Neural progenitor cell (in vitro differentiated cells): ENCODE measurements around the gene SPIRE2. TPM values are rescaled to one million over a fixed set of nuclear protein-coding genes. Genes with fewer than 3 reads are reported as not detected.
"Not testable (repeated sequence)": the region's sequence is repeated elsewhere in the genome, so short reads cannot be mapped to it uniquely, and the experiment has no call there.

ENCODE experiments used
- DNase-seq: peaks from one replicate; pipeline ENCODE4 v3.0.0-alpha.2; 2016; ENCODE audit warnings: low spot score
- H2AFZ ChIP-seq: fragments of 200-600 bp; sonication (generic); replicated peaks from 2 replicates; pipeline ENCODE4 v1.6.1; 2016; ENCODE audit warnings: antibody characterized with exemption
- H3F3A ChIP-seq: fragments of 200-600 bp; sonication (generic); 2 replicates; pipeline ENCODE4 v1.6.1; 2016; ENCODE audit warnings: antibody characterized with exemption, low read depth
- H3K27ac ChIP-seq: fragments of 200-600 bp; sonication (generic); 2 replicates; pipeline ENCODE4 v1.5.1; 2016; ENCODE audit warnings: mild to moderate bottlenecking
- H3K27me3 ChIP-seq: fragments of 200-600 bp; sonication (generic); 2 replicates; pipeline ENCODE4 v1.6.1; 2016; ENCODE audit warnings: mild to moderate bottlenecking, moderate library complexity
- H3K36me3 ChIP-seq: fragments of 200-600 bp; sonication (generic); 2 replicates; pipeline ENCODE4 v1.5.1; 2016
- H3K4me1 ChIP-seq: fragments of 200-600 bp; sonication (generic); 2 replicates; pipeline ENCODE4 v1.6.1; 2016; ENCODE audit warnings: mixed run types
- H3K4me2 ChIP-seq: fragments of 200-600 bp; sonication (generic); 2 replicates; pipeline ENCODE4 v1.6.1; 2016
- H3K4me3 ChIP-seq: fragments of 200-600 bp; sonication (generic); 2 replicates; pipeline ENCODE4 v1.5.1; 2016
- H3K79me2 ChIP-seq: fragments of 200-600 bp; sonication (generic); 2 replicates; pipeline ENCODE4 v1.6.1; 2016; ENCODE audit warnings: low read depth
- H3K9ac ChIP-seq: fragments of 200-600 bp; sonication (generic); 2 replicates; pipeline ENCODE4 v1.6.1; 2016
- H3K9me3 ChIP-seq: fragments of 200-600 bp; sonication (generic); 2 replicates; pipeline ENCODE4 v1.5.1; 2016; ENCODE audit warnings: low read depth
- H4K20me1 ChIP-seq: fragments of 200-600 bp; sonication (generic); 2 replicates; pipeline ENCODE4 v1.6.1; 2016; ENCODE audit warnings: low read depth
- H3K27ac Mint-ChIP-seq: 3 replicates; pipeline ENCODE4 v1.8.0; 2021; ENCODE audit warnings: mixed read lengths
- H3K27me3 Mint-ChIP-seq: 2 replicates; pipeline ENCODE4 v1.8.0; 2022; ENCODE audit warnings: low read depth, mild to moderate bottlenecking, inconsistent platforms, moderate library complexity, mixed read lengths; ENCODE audit not compliant: insufficient read depth
- H3K36me3 Mint-ChIP-seq: 3 replicates; pipeline ENCODE4 v1.8.0; 2021; ENCODE audit warnings: mixed read lengths
- H3K4me1 Mint-ChIP-seq: 3 replicates; pipeline ENCODE4 v1.8.0; 2021; ENCODE audit warnings: mixed read lengths
- H3K4me3 Mint-ChIP-seq: 3 replicates; pipeline ENCODE4 v1.8.0; 2021; ENCODE audit warnings: mild to moderate bottlenecking, moderate library complexity, mixed read lengths
- H3K9me3 Mint-ChIP-seq: 3 replicates; pipeline ENCODE4 v1.8.0; 2020; ENCODE audit warnings: mixed read lengths
- CTCF ChIP-seq: fragments of 200-600 bp; sonication (generic); IDR thresholded peaks from 2 replicates; pipeline ENCODE4 v1.5.1; 2017; ENCODE audit warnings: antibody characterized with exemption, mild to moderate bottlenecking
- EZH2 ChIP-seq: fragments of 200-600 bp; sonication (generic); IDR thresholded peaks from 2 replicates; pipeline ENCODE4 v1.6.1; 2017; ENCODE audit warnings: antibody characterized with exemption, mild to moderate bottlenecking, moderate library complexity
- EZH2phosphoT487 ChIP-seq: fragments of 200-600 bp; sonication (generic); IDR thresholded peaks from 2 replicates; pipeline ENCODE4 v1.6.1; 2017; ENCODE audit warnings: antibody characterized with exemption
- total RNA-seq: library from RNA; depleted of rRNA; stranded (reverse); fragments of >200 nt; gene quantifications from 2 replicates; pipeline ENCODE4 v1.2.3, GENCODE V29; 2015; ENCODE audit warnings: low replicate concordance

Gene SPIRE2
- total RNA-seq, 1 donor from 2014 or later: 6.5 TPM

- Histone ChIP-seq H4K20me1 (peaks cover 22% of the 10 kb centered on the region), H2AFZ (no peak overlapping the region), H3K9ac (no peak overlapping the region), H3K4me2 (peak overlapping the region; percentile 93), H3K4me1 (no peaks in the 10 kb centered on the region), H3K27ac (no peak overlapping the region), H3K9me3 (no peaks in the 10 kb centered on the region), H3K27me3 (no peaks in the 10 kb centered on the region), H3K36me3 (no peaks in the 10 kb centered on the region), H3K79me2 (no peaks in the 10 kb centered on the region), H3K4me3 (no peak overlapping the region), H3F3A (peaks cover 27% of the 10 kb centered on the region)
- Mint-ChIP-seq H3K9me3 (peaks cover under 1% of the 10 kb centered on the region), H3K27ac (no peak overlapping the region), H3K36me3 (peaks cover 15% of the 10 kb centered on the region), H3K4me3 (peak overlapping the region; percentile 94), H3K27me3 (peaks cover 12% of the 10 kb centered on the region), H3K4me1 (peaks cover 14% of the 10 kb centered on the region)
- no peak for DNase-seq
- TF ChIP-seq EZH2phosphoT487 (no peak), CTCF (no peak), EZH2 (no peak)
Observed at GRCh38 chr16:89829630-89830437, 1.6 kb downstream of the SPIRE2 start.

GRCh38 chr16:89831810-89832328 lies 3.6 kb downstream of the SPIRE2 start:
- no peaks in the 10 kb centered on the region for H3K4me1 ChIP-seq
- no peaks in the 10 kb centered on the region for H3K36me3 ChIP-seq
- peaks cover 18% of the 10 kb centered on the region for H3K36me3 Mint-ChIP-seq
- H3F3A ChIP-seq: peaks cover 23% of the 10 kb centered on the region
- H3K9me3 Mint-ChIP-seq: peaks cover 3% of the 10 kb centered on the region
- no peak overlapping the region for H3K27ac ChIP-seq
- peaks cover 14% of the 10 kb centered on the region for H3K4me1 Mint-ChIP-seq
- H3K4me2 ChIP-seq: no peak overlapping the region
- H3K4me3 Mint-ChIP-seq: peak overlapping the region; percentile 21
- peaks cover 6% of the 10 kb centered on the region for H3K27me3 Mint-ChIP-seq
- no peak overlapping the region for H3K27ac Mint-ChIP-seq
- peaks cover 20% of the 10 kb centered on the region for H4K20me1 ChIP-seq
- H3K27me3 ChIP-seq: no peaks in the 10 kb centered on the region
- no peak overlapping the region for H2AFZ ChIP-seq
- no peak overlapping the region for H3K9ac ChIP-seq
- DNase-seq: no peak
- H3K9me3 ChIP-seq: no peaks in the 10 kb centered on the region
- no peak overlapping the region for H3K4me3 ChIP-seq
- no peaks in the 10 kb centered on the region for H3K79me2 ChIP-seq
- TF ChIP-seq CTCF (no peak), EZH2 (no peak), EZH2phosphoT487 (no peak)

DNA sequence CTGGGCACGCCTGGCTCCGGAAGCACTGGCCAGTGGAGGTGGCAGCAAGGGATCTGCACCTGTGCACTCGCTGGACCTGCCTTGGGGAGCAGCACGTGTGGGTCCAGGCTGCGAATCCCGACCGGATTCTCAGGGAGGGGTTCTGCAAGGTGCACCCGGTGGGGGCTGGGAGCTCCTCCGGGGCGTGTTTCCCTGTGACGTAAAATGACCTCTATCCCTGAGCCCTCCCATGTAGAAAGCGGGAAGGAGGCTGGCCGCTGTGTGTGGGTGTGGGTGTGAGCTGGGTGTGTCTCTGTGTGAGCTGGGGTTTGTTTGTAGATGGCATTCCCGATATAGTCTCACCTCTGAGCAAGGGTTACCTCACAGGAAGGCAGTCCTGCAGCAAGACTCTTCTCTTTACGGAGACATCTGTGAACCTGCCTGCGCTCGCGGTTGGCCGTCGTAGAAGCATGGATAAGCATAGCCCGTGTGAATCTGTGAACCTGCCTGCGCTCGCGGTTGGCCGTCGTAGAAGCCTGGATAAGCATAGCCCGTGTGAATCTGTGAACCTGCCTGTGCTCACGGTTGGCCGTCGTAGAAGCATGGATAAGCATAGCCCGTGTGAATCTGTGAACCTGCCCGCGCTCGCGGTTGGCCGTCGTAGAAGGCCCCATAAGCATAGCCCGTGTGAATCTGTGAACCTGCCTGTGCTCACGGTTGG lies 5.5 kb downstream of the SPIRE2 start:
- not testable (repeated sequence) for H3K27me3 ChIP-seq, H3K9me3 ChIP-seq, H3K4me3 Mint-ChIP-seq, H3K9ac ChIP-seq, H3K9me3 Mint-ChIP-seq, H3K27ac Mint-ChIP-seq, H3K79me2 ChIP-seq, H3F3A ChIP-seq, H3K4me3 ChIP-seq, H3K27me3 Mint-ChIP-seq, H2AFZ ChIP-seq, H3K4me2 ChIP-seq, DNase-seq, H3K36me3 ChIP-seq, H3K4me1 ChIP-seq, H3K27ac ChIP-seq
- peaks cover 19% of the 10 kb centered on the region for H4K20me1 ChIP-seq
- Mint-ChIP-seq H3K4me1 (peaks cover 11% of the 10 kb centered on the region), H3K36me3 (peaks cover 18% of the 10 kb centered on the region)

GRCh38 chr16:89834813-89835363 lies 6.6 kb downstream of the SPIRE2 start:
- not testable (repeated sequence) for H3K27me3 ChIP-seq, H3K27ac Mint-ChIP-seq, H4K20me1 ChIP-seq, H3K4me3 ChIP-seq, H3K4me2 ChIP-seq, DNase-seq, H3K79me2 ChIP-seq, H3K36me3 ChIP-seq, H3K9me3 ChIP-seq, H3K9me3 Mint-ChIP-seq, H3K9ac ChIP-seq, H2AFZ ChIP-seq, H3F3A ChIP-seq, H3K4me1 ChIP-seq, H3K4me1 Mint-ChIP-seq, H3K27ac ChIP-seq, H3K27me3 Mint-ChIP-seq
- peak overlapping the region; percentile 24 for H3K4me3 Mint-ChIP-seq
- peaks cover 16% of the 10 kb centered on the region for H3K36me3 Mint-ChIP-seq

DNA sequence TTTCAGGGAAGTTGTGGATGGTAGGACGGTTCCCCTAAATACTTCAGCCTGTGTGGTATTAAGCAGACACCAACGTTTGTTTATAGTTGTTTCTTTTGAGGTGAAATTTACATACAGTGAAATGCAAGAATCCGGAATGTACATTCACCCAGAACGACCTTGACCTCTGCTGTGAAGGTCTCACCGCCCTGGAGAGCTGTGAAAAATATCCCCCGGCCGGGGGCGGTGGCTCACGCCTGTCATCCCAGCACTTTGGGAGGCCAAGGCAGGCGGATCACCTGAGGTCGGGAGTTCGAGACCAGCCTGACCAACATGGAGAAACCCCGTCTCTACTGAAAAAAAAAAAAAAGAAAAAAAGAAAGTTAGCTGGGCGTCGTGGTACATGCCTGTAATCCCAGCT lies 8.2 kb downstream of the SPIRE2 start:
- H4K20me1 ChIP-seq, H3K4me3 ChIP-seq, H3K9me3 Mint-ChIP-seq, H3K4me1 Mint-ChIP-seq, H3F3A ChIP-seq, DNase-seq, H3K4me1 ChIP-seq, H3K9ac ChIP-seq, H3K36me3 ChIP-seq, H3K4me2 ChIP-seq, H2AFZ ChIP-seq, H3K27me3 ChIP-seq, H3K27ac ChIP-seq, H3K4me3 Mint-ChIP-seq, H3K27me3 Mint-ChIP-seq, H3K9me3 ChIP-seq, H3K27ac Mint-ChIP-seq, H3K79me2 ChIP-seq: not testable (repeated sequence)
- H3K36me3 Mint-ChIP-seq: peaks cover 14% of the 10 kb centered on the region
